Measurements from ENCODE around the gene MOV10. TPM values are rescaled to one million over a fixed set of nuclear protein-coding genes. Genes with fewer than 3 reads are reported as not detected.
"Not testable (repeated sequence)": the region's sequence is repeated elsewhere in the genome, so short reads cannot be mapped to it uniquely, and the experiment has no call there.

Gene MOV10
- total RNA-seq, 1 experiment from 2014 or later = 13.8 TPM

GRCh38 chr1:112721294-112721693 is 46.8 kb downstream of the MOV10 start:
- H3K79me2 ChIP-seq (ENCODE audit: low read length); H3K27me3 ChIP-seq (ENCODE audit: low read length); H2AFZ ChIP-seq (ENCODE audit: low read length): not testable (repeated sequence)

GRCh38 chr1:112721966-112722524 is 47.6 kb downstream of the MOV10 start:
- H3K9me3 ChIP-seq (ENCODE audit: low read length) = no peaks in the 10 kb centered on the region
- H3K4me3 ChIP-seq (ENCODE audit: low read length) = no peak overlapping the region
- H3K27ac ChIP-seq (ENCODE audit: low read length) = no peak overlapping the region
- H3K79me2 ChIP-seq (ENCODE audit: low read length) = no peaks in the 10 kb centered on the region
- no peaks in the 10 kb centered on the region for H3K9me2 ChIP-seq (replicated peaks; ENCODE audit: insufficient read depth, low read length)
- DNase-seq = no peak
- no peaks in the 10 kb centered on the region for H3K36me3 ChIP-seq (ENCODE audit: insufficient read depth, low read length)
- no peak overlapping the region for H3K9ac ChIP-seq (ENCODE audit: low read length)
- peaks cover 4% of the 10 kb centered on the region for H3K4me1 ChIP-seq (ENCODE audit: low read length)
- no peaks in the 10 kb centered on the region for H4K20me1 ChIP-seq (ENCODE audit: insufficient read depth, low read depth, low read length)
- no peak overlapping the region for H2AFZ ChIP-seq (ENCODE audit: low read length)
- no peaks in the 10 kb centered on the region for H3K27me3 ChIP-seq (ENCODE audit: low read length)
- no peak overlapping the region for H3K4me2 ChIP-seq (ENCODE audit: low read depth, low read length, poor library complexity, severe bottlenecking)

More at GRCh38 chr1:112721294-112721693, 46.8 kb downstream of the MOV10 start:
- not testable (repeated sequence) for H3K9ac ChIP-seq (ENCODE audit: low read length); H3K9me2 ChIP-seq (replicated peaks; ENCODE audit: insufficient read depth, low read length); H3K4me3 ChIP-seq (ENCODE audit: low read length); DNase-seq; H3K36me3 ChIP-seq (ENCODE audit: insufficient read depth, low read length); H3K4me2 ChIP-seq (ENCODE audit: low read depth, low read length, poor library complexity, severe bottlenecking); H3K9me3 ChIP-seq (ENCODE audit: low read length); H3K4me1 ChIP-seq (ENCODE audit: low read length); H3K27ac ChIP-seq (ENCODE audit: low read length); H4K20me1 ChIP-seq (ENCODE audit: insufficient read depth, low read depth, low read length)

- Histone ChIP-seq H3K27ac (ENCODE audit: low read length) (no peak overlapping the region), H3K9ac (ENCODE audit: low read length) (no peak overlapping the region), H3K9me3 (ENCODE audit: low read length) (no peaks in the 10 kb centered on the region), H3K4me2 (ENCODE audit: low read depth, low read length, poor library complexity, severe bottlenecking) (no peak overlapping the region), H2AFZ (ENCODE audit: low read length) (no peak overlapping the region), H3K79me2 (ENCODE audit: low read length) (no peaks in the 10 kb centered on the region), H3K9me2 (replicated peaks; ENCODE audit: insufficient read depth, low read length) (no peaks in the 10 kb centered on the region), H3K36me3 (ENCODE audit: insufficient read depth, low read length) (no peaks in the 10 kb centered on the region), H3K27me3 (ENCODE audit: low read length) (no peaks in the 10 kb centered on the region), H3K4me3 (ENCODE audit: low read length) (no peak overlapping the region), H4K20me1 (ENCODE audit: insufficient read depth, low read depth, low read length) (no peaks in the 10 kb centered on the region), H3K4me1 (ENCODE audit: low read length) (peaks cover 4% of the 10 kb centered on the region)
- DNase-seq = no peak
Observed at GRCh38 chr1:112722601-112723510, 48.4 kb downstream of the MOV10 start.

- Histone ChIP-seq H3K9ac (ENCODE audit: low read length) (no peak overlapping the region), H3K9me3 (ENCODE audit: low read length) (no peaks in the 10 kb centered on the region), H3K27ac (ENCODE audit: low read length) (no peak overlapping the region), H4K20me1 (ENCODE audit: insufficient read depth, low read depth, low read length) (no peaks in the 10 kb centered on the region), H3K4me1 (ENCODE audit: low read length) (peaks cover 4% of the 10 kb centered on the region), H3K4me2 (ENCODE audit: low read depth, low read length, poor library complexity, severe bottlenecking) (no peak overlapping the region), H2AFZ (ENCODE audit: low read length) (no peak overlapping the region), H3K79me2 (ENCODE audit: low read length) (no peaks in the 10 kb centered on the region), H3K4me3 (ENCODE audit: low read length) (no peak overlapping the region), H3K36me3 (ENCODE audit: insufficient read depth, low read length) (no peaks in the 10 kb centered on the region), H3K9me2 (replicated peaks; ENCODE audit: insufficient read depth, low read length) (no peaks in the 10 kb centered on the region), H3K27me3 (ENCODE audit: low read length) (no peaks in the 10 kb centered on the region)
- DNase-seq = no peak
Observed at GRCh38 chr1:112723511-112723839, 49.0 kb downstream of the MOV10 start.

GRCh38 chr1:112724240-112724639 is 49.8 kb downstream of the MOV10 start:
- not testable (repeated sequence) for H3K9ac ChIP-seq (ENCODE audit: low read length); H3K9me3 ChIP-seq (ENCODE audit: low read length); H3K27ac ChIP-seq (ENCODE audit: low read length); H4K20me1 ChIP-seq (ENCODE audit: insufficient read depth, low read depth, low read length); DNase-seq; H3K4me3 ChIP-seq (ENCODE audit: low read length); H3K9me2 ChIP-seq (replicated peaks; ENCODE audit: insufficient read depth, low read length); H3K4me1 ChIP-seq (ENCODE audit: low read length); H3K27me3 ChIP-seq (ENCODE audit: low read length); H3K79me2 ChIP-seq (ENCODE audit: low read length); H3K4me2 ChIP-seq (ENCODE audit: low read depth, low read length, poor library complexity, severe bottlenecking); H2AFZ ChIP-seq (ENCODE audit: low read length); H3K36me3 ChIP-seq (ENCODE audit: insufficient read depth, low read length)

GRCh38 chr1:112727716-112728115 is 53.3 kb downstream of the MOV10 start:
- no peak overlapping the region for H2AFZ ChIP-seq (ENCODE audit: low read length)
- H3K27ac ChIP-seq (ENCODE audit: low read length) = no peak overlapping the region
- no peaks in the 10 kb centered on the region for H3K79me2 ChIP-seq (ENCODE audit: low read length)
- no peaks in the 10 kb centered on the region for H3K9me2 ChIP-seq (replicated peaks; ENCODE audit: insufficient read depth, low read length)
- no peaks in the 10 kb centered on the region for H4K20me1 ChIP-seq (ENCODE audit: insufficient read depth, low read depth, low read length)
- DNase-seq = no peak
- H3K4me1 ChIP-seq (ENCODE audit: low read length) = no peaks in the 10 kb centered on the region
- no peak overlapping the region for H3K9ac ChIP-seq (ENCODE audit: low read length)
- no peaks in the 10 kb centered on the region for H3K36me3 ChIP-seq (ENCODE audit: insufficient read depth, low read length)
- H3K27me3 ChIP-seq (ENCODE audit: low read length) = no peaks in the 10 kb centered on the region
- no peak overlapping the region for H3K4me2 ChIP-seq (ENCODE audit: low read depth, low read length, poor library complexity, severe bottlenecking)
- H3K4me3 ChIP-seq (ENCODE audit: low read length) = no peak overlapping the region
- no peaks in the 10 kb centered on the region for H3K9me3 ChIP-seq (ENCODE audit: low read length)

- not testable (repeated sequence) for H3K27me3 ChIP-seq (ENCODE audit: low read length)
Observed at GRCh38 chr1:112728306-112728971, 54.0 kb downstream of the MOV10 start.

GRCh38 chr1:112729011-112729410 is 54.6 kb downstream of the MOV10 start:
- not testable (repeated sequence) for H3K4me2 ChIP-seq (ENCODE audit: low read depth, low read length, poor library complexity, severe bottlenecking); H4K20me1 ChIP-seq (ENCODE audit: insufficient read depth, low read depth, low read length); H3K27ac ChIP-seq (ENCODE audit: low read length); H3K9me3 ChIP-seq (ENCODE audit: low read length); H3K4me1 ChIP-seq (ENCODE audit: low read length); H3K9ac ChIP-seq (ENCODE audit: low read length); H2AFZ ChIP-seq (ENCODE audit: low read length); H3K36me3 ChIP-seq (ENCODE audit: insufficient read depth, low read length); H3K9me2 ChIP-seq (replicated peaks; ENCODE audit: insufficient read depth, low read length); H3K4me3 ChIP-seq (ENCODE audit: low read length); H3K79me2 ChIP-seq (ENCODE audit: low read length); H3K27me3 ChIP-seq (ENCODE audit: low read length); DNase-seq

More at GRCh38 chr1:112728306-112728971, 54.0 kb downstream of the MOV10 start:
- H3K4me2 ChIP-seq (ENCODE audit: low read depth, low read length, poor library complexity, severe bottlenecking); H3K9ac ChIP-seq (ENCODE audit: low read length); H3K9me3 ChIP-seq (ENCODE audit: low read length); H3K27ac ChIP-seq (ENCODE audit: low read length); H4K20me1 ChIP-seq (ENCODE audit: insufficient read depth, low read depth, low read length); DNase-seq; H3K4me1 ChIP-seq (ENCODE audit: low read length); H3K79me2 ChIP-seq (ENCODE audit: low read length); H3K9me2 ChIP-seq (replicated peaks; ENCODE audit: insufficient read depth, low read length); H3K36me3 ChIP-seq (ENCODE audit: insufficient read depth, low read length); H3K4me3 ChIP-seq (ENCODE audit: low read length); H2AFZ ChIP-seq (ENCODE audit: low read length): not testable (repeated sequence)
